OCI-LY7 (cell line): ENCODE results near the gene HERC2.

ENCODE experiments used
- EZH2phosphoT487 ChIP-seq: fragments of 200-600 bp; sonication (generic); IDR thresholded peaks from 2 replicates; pipeline ENCODE4 v1.6.1; 2018; ENCODE audit warnings: low read depth, borderline replicate concordance, mild to moderate bottlenecking, mixed run types, antibody characterized with exemption, low read length, moderate library complexity, mixed read lengths
- TF ChIP-seq, protein P1 (sequence below): fragments of 200-600 bp; sonication (generic); conservative IDR thresholded peaks from 2 replicates; pipeline ENCODE4 v1.5.1; 2014; ENCODE audit warnings: mild to moderate bottlenecking, antibody characterized with exemption, low read length, moderate library complexity, mixed read lengths

DNA sequence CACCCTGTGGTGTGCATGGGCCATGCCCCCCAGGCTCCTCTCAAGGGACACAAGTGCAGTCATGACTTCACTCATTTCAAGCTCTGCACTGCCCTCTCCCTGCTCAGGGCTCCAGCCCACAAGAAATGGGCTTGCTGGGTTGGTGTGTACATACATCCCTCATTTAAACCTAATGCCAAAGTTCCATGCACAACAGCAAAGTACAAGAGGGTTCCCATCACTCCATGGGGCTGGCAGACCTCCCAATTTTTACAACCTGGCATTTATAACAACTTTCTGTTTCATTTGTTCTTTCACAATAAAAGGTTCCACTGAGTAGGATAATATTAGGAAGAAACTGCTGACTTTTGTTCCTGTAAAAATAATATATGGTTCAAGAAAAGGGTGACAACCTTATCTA is 54.3 kb downstream of the HERC2 start:
- TF ChIP-seq, protein P1, sequence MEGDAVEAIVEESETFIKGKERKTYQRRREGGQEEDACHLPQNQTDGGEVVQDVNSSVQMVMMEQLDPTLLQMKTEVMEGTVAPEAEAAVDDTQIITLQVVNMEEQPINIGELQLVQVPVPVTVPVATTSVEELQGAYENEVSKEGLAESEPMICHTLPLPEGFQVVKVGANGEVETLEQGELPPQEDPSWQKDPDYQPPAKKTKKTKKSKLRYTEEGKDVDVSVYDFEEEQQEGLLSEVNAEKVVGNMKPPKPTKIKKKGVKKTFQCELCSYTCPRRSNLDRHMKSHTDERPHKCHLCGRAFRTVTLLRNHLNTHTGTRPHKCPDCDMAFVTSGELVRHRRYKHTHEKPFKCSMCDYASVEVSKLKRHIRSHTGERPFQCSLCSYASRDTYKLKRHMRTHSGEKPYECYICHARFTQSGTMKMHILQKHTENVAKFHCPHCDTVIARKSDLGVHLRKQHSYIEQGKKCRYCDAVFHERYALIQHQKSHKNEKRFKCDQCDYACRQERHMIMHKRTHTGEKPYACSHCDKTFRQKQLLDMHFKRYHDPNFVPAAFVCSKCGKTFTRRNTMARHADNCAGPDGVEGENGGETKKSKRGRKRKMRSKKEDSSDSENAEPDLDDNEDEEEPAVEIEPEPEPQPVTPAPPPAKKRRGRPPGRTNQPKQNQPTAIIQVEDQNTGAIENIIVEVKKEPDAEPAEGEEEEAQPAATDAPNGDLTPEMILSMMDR: no peak
- no peak for TF ChIP-seq EZH2phosphoT487
